GM12872 (cell line): ENCODE data around the gene EXTL2.
A peak's percentile ranks its signal among the peaks of the same experiment; 100 is the strongest.

Source experiments
- TF ChIP-seq, protein P1 (sequence below): IDR thresholded peaks from 3 replicates; pipeline ENCODE4 v1.5.1; 2011; ENCODE audit warnings: low read depth, mild to moderate bottlenecking, low read length, moderate library complexity; ENCODE audit not compliant: insufficient read depth

The EXTL2 gene

DNA sequence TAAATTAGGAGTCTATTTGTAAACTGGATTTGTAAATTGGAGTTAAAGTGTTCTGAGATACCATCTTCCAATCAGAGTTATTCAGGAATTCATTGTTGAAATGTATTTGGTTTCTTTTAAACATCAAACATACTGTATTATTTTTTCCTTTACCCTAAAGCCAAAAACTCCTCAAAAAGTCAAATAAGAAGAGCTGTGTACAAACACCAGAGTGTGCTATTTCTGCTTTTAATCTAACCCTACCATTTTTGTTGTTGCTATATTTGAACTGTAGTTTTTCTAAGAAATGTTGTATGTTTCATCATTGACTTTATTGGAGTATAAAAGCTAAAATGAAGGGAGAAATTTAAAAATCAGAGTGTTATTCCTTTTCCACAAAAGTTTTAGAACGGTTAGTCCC is 37.1 kb upstream of the EXTL2 start:
- TF ChIP-seq, protein P1, sequence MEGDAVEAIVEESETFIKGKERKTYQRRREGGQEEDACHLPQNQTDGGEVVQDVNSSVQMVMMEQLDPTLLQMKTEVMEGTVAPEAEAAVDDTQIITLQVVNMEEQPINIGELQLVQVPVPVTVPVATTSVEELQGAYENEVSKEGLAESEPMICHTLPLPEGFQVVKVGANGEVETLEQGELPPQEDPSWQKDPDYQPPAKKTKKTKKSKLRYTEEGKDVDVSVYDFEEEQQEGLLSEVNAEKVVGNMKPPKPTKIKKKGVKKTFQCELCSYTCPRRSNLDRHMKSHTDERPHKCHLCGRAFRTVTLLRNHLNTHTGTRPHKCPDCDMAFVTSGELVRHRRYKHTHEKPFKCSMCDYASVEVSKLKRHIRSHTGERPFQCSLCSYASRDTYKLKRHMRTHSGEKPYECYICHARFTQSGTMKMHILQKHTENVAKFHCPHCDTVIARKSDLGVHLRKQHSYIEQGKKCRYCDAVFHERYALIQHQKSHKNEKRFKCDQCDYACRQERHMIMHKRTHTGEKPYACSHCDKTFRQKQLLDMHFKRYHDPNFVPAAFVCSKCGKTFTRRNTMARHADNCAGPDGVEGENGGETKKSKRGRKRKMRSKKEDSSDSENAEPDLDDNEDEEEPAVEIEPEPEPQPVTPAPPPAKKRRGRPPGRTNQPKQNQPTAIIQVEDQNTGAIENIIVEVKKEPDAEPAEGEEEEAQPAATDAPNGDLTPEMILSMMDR, result no peak

DNA sequence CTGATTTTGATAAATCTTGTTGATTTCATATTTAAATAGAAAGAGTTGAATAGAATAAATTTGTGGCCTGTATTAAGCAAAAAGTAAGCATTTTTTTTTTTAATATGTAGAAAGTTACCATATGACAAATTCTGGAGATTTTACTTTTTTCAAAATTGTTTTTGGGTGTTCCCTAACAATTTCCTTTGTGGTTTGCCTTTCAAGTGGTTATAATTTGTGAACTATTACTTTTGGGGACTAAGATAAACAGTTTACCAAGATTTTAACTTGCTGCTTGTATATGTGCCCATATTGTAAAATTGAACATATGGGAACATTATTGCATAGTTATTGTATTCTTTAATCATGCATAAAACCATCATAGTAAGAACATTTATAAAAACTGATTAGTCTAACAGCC is 35.9 kb upstream of the EXTL2 start:
- TF ChIP-seq, protein P1, result no peak

- TF ChIP-seq, protein P1, result 0 out of 3 replicates have a peak, but pooled peaks have one; percentile 12
These were observed 33.5 kb upstream of the EXTL2 start for GRCh38 chr1:100928128-100928527.

- TF ChIP-seq, protein P1, result no peak
These were observed 32.6 kb upstream of the EXTL2 start for GRCh38 chr1:100927276-100927675.

GRCh38 chr1:100926240-100926639 is 31.6 kb upstream of the EXTL2 start:
- TF ChIP-seq, protein P1, result no peak

DNA sequence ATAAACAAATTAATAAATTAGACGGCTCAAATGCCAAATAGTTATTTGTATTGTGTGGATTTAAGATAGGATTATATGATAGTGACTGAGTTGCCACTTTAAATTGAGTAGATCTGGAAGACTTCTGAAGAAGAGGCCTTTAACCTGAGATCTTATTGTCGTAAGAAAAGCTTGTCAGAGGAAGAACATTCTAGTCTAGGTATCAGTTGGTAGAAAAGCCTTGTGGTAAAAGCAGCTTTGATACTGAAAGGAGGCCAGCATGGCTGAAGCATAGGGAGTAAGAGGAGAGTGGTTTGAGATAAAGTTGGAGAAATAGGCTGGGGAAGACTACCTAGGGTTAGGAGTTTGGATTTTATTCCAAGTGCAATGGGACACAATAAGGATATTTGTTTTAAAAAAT is 30.3 kb upstream of the EXTL2 start:
- TF ChIP-seq, protein P1, result no peak

DNA sequence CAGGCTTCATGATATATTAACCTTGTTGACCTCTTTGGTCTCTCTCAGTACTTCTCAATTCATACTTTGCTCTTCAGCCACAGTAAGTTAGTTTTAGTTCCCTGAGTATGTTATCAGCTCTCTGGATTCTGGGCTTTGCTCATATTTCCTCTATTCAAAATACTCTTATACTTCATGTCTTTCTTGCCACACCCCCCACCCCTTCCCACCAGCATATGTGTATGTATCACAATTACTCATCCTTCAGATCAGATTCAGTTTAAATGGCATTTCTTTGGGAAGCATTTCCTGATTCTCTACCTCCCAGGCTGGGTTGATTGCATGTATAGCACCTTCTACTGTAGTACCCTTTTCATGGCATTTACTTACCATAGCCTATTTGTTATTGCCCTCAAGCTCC is 29.6 kb upstream of the EXTL2 start:
- TF ChIP-seq, protein P1, result no peak
